ENCODE measurements around the gene XKRX.

Gene XKRX

DNA sequence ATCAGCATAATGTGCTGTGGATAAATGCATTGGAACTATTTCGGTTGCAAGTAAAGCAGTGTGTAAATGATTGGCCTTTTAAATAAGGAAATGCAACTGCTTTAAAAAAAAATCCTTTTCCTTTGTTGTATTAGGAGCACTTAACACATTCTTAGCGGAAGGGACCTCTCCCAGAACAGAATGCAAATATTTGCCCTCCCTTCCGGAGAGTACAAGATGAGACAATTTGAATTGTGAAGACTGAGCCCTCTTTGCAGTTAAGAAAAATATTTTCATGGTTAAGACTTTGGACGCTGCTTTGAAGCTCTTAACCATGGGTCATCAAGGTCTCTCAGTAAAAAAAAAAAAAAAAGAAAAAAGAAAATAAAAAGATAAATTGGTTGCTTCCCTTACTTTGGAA lies 45.1 kb downstream of the XKRX start:
- no peak for DNase-seq

DNA sequence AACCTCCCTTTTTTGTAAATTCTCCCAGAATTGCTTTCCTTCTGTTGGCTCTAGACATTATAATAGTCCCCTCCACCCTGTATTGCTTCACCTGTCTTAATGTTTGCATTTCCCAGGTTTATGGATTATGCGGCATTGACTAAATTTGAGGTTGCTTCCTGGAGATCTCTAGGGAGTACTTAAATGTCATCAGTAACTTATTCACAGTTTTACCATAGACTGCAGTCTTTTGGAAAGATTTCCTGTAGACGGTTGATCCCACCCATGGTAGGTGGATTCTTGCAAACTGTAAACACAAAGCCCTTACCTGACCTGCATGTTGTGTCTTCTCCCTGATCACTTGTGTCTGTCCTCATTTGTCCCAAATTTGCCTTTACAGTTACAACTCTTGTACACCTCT lies 48.3 kb downstream of the XKRX start:
- no peak for DNase-seq

DNA sequence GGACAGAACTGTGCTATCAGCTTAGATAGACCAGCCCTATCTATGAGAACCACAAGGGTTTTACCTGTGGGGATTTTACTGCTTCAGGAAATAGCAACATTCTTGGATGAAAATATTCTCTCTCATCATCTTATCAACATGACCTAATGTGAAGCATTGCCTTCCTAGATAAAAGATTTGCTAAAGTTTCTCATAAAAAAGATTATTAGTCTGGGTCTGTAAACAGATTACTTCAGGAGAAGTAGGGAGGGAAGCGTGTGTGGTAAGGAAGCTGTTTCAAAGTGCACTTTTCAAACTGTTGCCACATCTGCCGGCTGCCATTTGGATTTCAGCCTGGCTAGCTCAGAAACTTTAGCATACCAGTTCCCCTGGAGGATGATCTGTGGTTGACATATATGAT lies 54.4 kb downstream of the XKRX start, which contains the start of gene NOX1:
NOX1 (minus strand) TSS at position 35 of the 400 bp plus-strand sequence. CDS start 220 bp downstream, outside the sequence.
- DNase-seq: no peak

DNA sequence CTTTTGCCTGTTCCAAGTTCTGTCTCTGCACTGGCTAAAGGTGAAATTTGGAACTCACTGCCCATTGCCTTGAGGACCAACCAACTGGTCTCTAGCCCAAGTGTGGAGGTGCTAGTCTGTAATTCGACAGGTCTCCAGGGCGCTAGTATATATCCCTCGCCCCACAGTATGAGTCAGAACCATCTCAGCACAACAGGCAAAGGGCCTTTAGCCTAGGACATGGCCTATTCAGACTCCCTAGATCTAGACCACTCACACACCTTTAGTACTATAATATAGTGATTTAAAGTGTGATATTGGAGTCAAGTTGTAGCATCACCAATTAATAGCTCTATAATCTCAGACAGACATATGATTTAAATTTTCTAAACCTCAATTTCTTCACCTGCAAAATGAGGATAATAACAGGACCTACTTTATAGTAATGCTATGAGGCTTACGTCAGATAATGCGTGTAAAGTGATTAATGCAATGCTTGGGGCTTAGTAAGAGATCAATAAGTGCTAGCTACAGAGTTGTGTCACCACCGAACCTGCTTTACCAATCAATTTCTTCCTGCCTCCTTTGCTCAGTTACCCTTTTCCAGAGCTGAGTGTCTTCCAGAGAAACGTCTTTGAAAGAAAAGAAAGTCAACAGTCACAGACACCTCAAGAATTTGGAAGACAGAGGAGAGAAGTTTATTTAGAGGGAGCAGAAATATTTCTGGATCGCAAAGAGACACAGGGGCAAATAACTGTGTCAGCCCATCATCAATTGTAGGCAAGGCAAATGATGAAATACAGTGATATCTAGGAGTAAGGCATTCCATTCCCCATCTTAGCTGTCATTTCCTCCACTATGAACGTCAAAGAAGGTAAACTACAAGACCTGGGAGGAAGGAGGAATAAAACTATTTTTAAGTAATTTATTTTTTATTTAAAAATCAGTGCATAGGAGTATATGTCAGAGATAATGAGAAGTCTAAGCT lies 56.8 kb downstream of the XKRX start:
- no peak for DNase-seq

DNA sequence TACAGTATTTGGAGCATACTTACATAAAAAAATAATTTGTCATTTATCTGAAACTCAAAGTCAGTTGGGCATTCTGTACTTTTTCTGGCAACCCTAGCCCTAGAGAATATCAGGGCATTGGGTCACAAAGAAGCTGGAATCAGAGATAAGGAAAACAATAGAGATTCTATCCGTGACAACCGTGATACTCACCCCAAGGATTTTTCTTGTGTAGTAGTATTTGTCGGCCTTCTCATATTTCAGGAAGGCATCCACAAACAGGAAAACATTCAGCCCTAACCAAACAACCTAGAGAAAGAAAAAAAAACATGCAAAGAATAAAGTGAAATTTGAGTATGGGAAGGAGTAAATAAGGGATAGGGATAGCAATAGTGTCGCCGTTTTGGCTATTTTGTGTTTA lies 58.2 kb downstream of the XKRX start:
- DNase-seq: no peak

DNA sequence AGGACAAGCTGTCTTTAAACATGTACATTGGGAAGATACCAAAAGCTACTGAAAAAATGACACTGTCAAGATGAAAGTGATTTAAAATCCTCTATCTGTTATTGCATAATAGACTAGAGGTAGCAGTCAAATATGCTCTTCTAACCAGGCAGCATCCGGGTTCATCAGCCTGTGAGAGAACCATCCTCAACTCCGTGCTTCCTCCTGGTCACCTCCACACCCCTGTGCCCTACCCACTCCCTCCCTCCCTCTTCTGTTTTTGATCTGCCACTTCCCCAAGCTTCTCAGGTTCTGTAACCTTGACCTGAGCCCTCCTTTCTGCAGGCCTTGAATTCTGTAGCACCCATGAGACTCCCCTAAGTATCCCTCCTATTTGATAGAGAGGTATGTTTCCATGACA lies 60.4 kb downstream of the XKRX start:
- no peak for DNase-seq

DNA sequence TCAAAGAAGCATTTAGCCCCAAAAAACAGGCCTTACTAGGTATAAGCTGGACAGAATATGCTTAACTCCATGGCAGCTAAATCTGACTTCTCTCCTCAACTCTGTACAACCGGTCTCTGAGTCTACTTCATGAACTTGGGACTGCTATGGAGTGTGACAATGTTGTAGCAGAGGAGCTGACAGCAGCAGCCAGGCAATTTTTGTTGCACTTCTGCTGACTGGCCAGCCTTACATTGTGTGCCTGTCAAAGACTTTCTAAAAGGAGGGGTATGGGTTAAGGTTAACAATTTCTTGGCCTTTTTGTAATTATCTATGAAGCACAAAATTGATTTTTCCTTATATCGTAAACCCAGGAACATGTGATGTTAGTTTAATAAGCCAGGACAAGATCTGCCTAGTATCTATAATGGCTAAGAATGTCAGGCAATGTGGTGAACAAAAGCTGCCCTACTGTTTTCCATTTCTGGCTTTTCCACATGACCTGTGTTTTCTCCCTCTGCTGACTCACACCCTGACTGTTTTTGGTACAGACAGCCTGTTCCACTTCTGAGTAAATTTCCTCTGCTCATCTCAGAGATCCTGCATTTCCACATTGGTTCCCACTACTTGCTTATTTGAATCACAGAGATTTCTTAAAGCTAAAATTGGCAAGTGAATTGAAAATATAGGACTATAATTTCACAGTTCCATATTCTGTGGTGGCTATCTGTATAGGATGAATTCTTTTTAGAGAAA lies 63.9 kb downstream of the XKRX start:
- DNase-seq: no peak
